HEK293T (cell line): ENCODE measurements around the gene RAB3IL1.

ENCODE experiments used
- BHLHE40 ChIP-seq: fragments of 450-650 bp; IDR thresholded peaks from 2 replicates; pipeline ENCODE4 v1.6.1; 2016; ENCODE audit warnings: mild to moderate bottlenecking, moderate library complexity, borderline replicate concordance
- FOXA1 ChIP-seq: fragments of 450-650 bp; IDR thresholded peaks from 2 replicates; pipeline ENCODE4 v1.6.1; 2016; ENCODE audit warnings: mild to moderate bottlenecking
- FOXK2 ChIP-seq: fragments of 450-650 bp; IDR thresholded peaks from 2 replicates; pipeline ENCODE4 v1.6.1; 2016; ENCODE audit warnings: mild to moderate bottlenecking
- LEF1 ChIP-seq: fragments of 450-650 bp; IDR thresholded peaks from 2 replicates; pipeline ENCODE4 v1.6.1; 2017; ENCODE audit warnings: mild to moderate bottlenecking, borderline replicate concordance
- NFRKB ChIP-seq: fragments of 450-650 bp; IDR thresholded peaks from 2 replicates; pipeline ENCODE4 v1.6.1; 2016; ENCODE audit warnings: mild to moderate bottlenecking, moderate library complexity
- SP1 ChIP-seq: fragments of 450-650 bp; IDR thresholded peaks from 2 replicates; pipeline ENCODE4 v1.6.1; 2017
- SUZ12 ChIP-seq: fragments of 450-650 bp; IDR thresholded peaks from 2 replicates; pipeline ENCODE4 v1.6.1; 2016; ENCODE audit warnings: mild to moderate bottlenecking
- TARDBP ChIP-seq: fragments of 450-650 bp; IDR thresholded peaks from 2 replicates; pipeline ENCODE4 v1.6.1; 2016
- ZNF384 ChIP-seq: fragments of 450-650 bp; IDR thresholded peaks from 2 replicates; pipeline ENCODE4 v1.6.1; 2016
- TF ChIP-seq, protein P1 (sequence below): fragments of 450-650 bp; IDR thresholded peaks from 2 replicates; pipeline ENCODE4 v1.6.1; 2016

- TF ChIP-seq FOXK2 (no peak), LEF1 (no peak), SP1 (no peak), ZNF384 (no peak), BHLHE40 (no peak), FOXA1 (no peak), SUZ12 (no peak), NFRKB (no peak), TARDBP (no peak)
- TF ChIP-seq, protein P1, sequence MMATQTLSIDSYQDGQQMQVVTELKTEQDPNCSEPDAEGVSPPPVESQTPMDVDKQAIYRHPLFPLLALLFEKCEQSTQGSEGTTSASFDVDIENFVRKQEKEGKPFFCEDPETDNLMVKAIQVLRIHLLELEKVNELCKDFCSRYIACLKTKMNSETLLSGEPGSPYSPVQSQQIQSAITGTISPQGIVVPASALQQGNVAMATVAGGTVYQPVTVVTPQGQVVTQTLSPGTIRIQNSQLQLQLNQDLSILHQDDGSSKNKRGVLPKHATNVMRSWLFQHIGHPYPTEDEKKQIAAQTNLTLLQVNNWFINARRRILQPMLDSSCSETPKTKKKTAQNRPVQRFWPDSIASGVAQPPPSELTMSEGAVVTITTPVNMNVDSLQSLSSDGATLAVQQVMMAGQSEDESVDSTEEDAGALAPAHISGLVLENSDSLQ, result no peak
Observed at GRCh38 chr11:61908730-61909316, 8.5 kb downstream of the RAB3IL1 start.
